NCI-H82 treated with DMSO at 0.1 percent for 48 hours (cell line): ENCODE results near the gene ENOSF1.
A peak's percentile ranks its signal among the peaks of the same experiment; 100 is the strongest.

Experiments used
- DNase-seq: peaks from one replicate; lab custom pipeline; 2025; ENCODE audit not compliant: unreplicated experiment; lab: John Stamatoyannopoulos, UW

Gene ENOSF1

GRCh38 chr18:675307-675706, 37.1 kb downstream of the ENOSF1 start:
- no peak for DNase-seq

GRCh38 chr18:673769-674168, 38.7 kb downstream of the ENOSF1 start:
- no peak for DNase-seq

GRCh38 chr18:673317-673716, 39.1 kb downstream of the ENOSF1 start:
- no peak for DNase-seq

GRCh38 chr18:671405-671804, 41.0 kb downstream of the ENOSF1 start:
- no peak for DNase-seq

- no peak for DNase-seq
Measured at GRCh38 chr18:670522-670921, 41.9 kb downstream of the ENOSF1 start.

GRCh38 chr18:669077-669476, 43.4 kb downstream of the ENOSF1 start:
- DNase-seq, result no peak

GRCh38 chr18:668260-668659, 44.2 kb downstream of the ENOSF1 start:
- DNase-seq, result no peak

- DNase-seq, result no peak
Measured at GRCh38 chr18:666628-667027, 45.8 kb downstream of the ENOSF1 start.

GRCh38 chr18:666177-666576, 46.3 kb downstream of the ENOSF1 start:
- no peak for DNase-seq

- DNase-seq, result no peak
Measured at GRCh38 chr18:662197-662596, 50.2 kb downstream of the ENOSF1 start.

GRCh38 chr18:659597-659996, 52.8 kb downstream of the ENOSF1 start:
- no peak for DNase-seq

GRCh38 chr18:658947-659533, 53.4 kb downstream of the ENOSF1 start:
- DNase-seq, result no peak

GRCh38 chr18:658001-658946, 54.2 kb downstream of the ENOSF1 start:
- DNase-seq, result peak; percentile 78

- peak; percentile 85 for DNase-seq
Measured at GRCh38 chr18:657311-658000, 55.0 kb downstream of the ENOSF1 start, which contains the start of gene TYMS. TSS of gene TYMS (plus strand) at chr18:657653. CDS start at chr18:657743, 90 bp downstream.

GRCh38 chr18:655445-655844, 57.0 kb downstream of the ENOSF1 start:
- no peak for DNase-seq

- DNase-seq, result no peak
Measured at GRCh38 chr18:654601-655000, 57.8 kb downstream of the ENOSF1 start.

- DNase-seq, result no peak
Measured at GRCh38 chr18:653512-653911, 58.9 kb downstream of the ENOSF1 start.

- DNase-seq, result peak; percentile 2
Measured at GRCh38 chr18:652131-652530, 60.3 kb downstream of the ENOSF1 start.

- no peak for DNase-seq
Measured at GRCh38 chr18:650428-650858, 62.0 kb downstream of the ENOSF1 start.

- DNase-seq, result no peak
Measured at GRCh38 chr18:649341-649740, 63.1 kb downstream of the ENOSF1 start.

GRCh38 chr18:647304-647703, 65.1 kb downstream of the ENOSF1 start:
- no peak for DNase-seq
